GM23248 (cell line): Measurements from ENCODE around the gene GHITM. TPM values are rescaled to one million over a fixed set of nuclear protein-coding genes. Genes with fewer than 3 reads are reported as not detected.

Experiments
- DNase-seq: peaks from one replicate; pipeline ENCODE4 v3.0.0-alpha.2; 2015
- H2AFZ ChIP-seq: fragments of 200-600 bp; sonication (generic); 2 replicates; pipeline ENCODE4 v1.6.1; 2016; ENCODE audit warnings: antibody characterized with exemption
- H3F3A ChIP-seq: fragments of 200-600 bp; sonication (generic); 2 replicates; pipeline ENCODE4 v1.6.1; 2016; ENCODE audit warnings: mild to moderate bottlenecking, antibody characterized with exemption, mixed run types; ENCODE audit not compliant: insufficient read depth
- H3K27ac ChIP-seq: fragments of 200-600 bp; sonication (generic); 2 replicates; pipeline ENCODE4 v1.5.1; 2016; ENCODE audit warnings: mild to moderate bottlenecking
- H3K27me3 ChIP-seq: fragments of 200-600 bp; sonication (generic); replicated peaks from 2 replicates; pipeline ENCODE4 v1.6.1; 2016; ENCODE audit warnings: mild to moderate bottlenecking; ENCODE audit not compliant: insufficient read depth
- H3K36me3 ChIP-seq: fragments of 200-600 bp; sonication (generic); 2 replicates; pipeline ENCODE4 v1.6.1; 2016; ENCODE audit warnings: low read depth, mild to moderate bottlenecking
- H3K4me1 ChIP-seq: fragments of 200-600 bp; sonication (generic); 2 replicates; pipeline ENCODE4 v1.6.1; 2016; ENCODE audit warnings: mild to moderate bottlenecking; ENCODE audit not compliant: insufficient read depth
- H3K4me2 ChIP-seq: fragments of 200-600 bp; sonication (generic); one replicate; pipeline ENCODE4 v1.6.1; 2016; ENCODE audit warnings: mild to moderate bottlenecking; ENCODE audit not compliant: unreplicated experiment
- H3K4me3 ChIP-seq: fragments of 200-600 bp; sonication (generic); 2 replicates; pipeline ENCODE4 v1.5.1; 2016; ENCODE audit warnings: mild to moderate bottlenecking
- H3K79me2 ChIP-seq: fragments of 200-600 bp; sonication (generic); 2 replicates; pipeline ENCODE4 v1.6.1; 2016; ENCODE audit warnings: mild to moderate bottlenecking; ENCODE audit not compliant: insufficient read depth
- H3K9ac ChIP-seq: fragments of 200-600 bp; sonication (generic); 2 replicates; pipeline ENCODE4 v1.6.1; 2016; ENCODE audit warnings: mild to moderate bottlenecking
- H3K9me2 ChIP-seq: fragments of 200-600 bp; sonication (generic); 2 replicates; pipeline ENCODE4 v1.6.1; 2016; ENCODE audit warnings: mixed run types, mild to moderate bottlenecking, moderate library complexity; ENCODE audit not compliant: insufficient read depth
- H3K9me3 ChIP-seq: fragments of 200-600 bp; sonication (generic); one replicate; pipeline ENCODE4 v1.6.1; 2017; ENCODE audit warnings: low read depth
- H4K20me1 ChIP-seq: fragments of 200-600 bp; sonication (generic); 2 replicates; pipeline ENCODE4 v1.6.0; 2016; ENCODE audit not compliant: insufficient read depth
- EZH2 ChIP-seq: fragments of 200-600 bp; sonication (generic); IDR thresholded peaks from 2 replicates; pipeline ENCODE4 v1.6.1; 2018; ENCODE audit warnings: antibody characterized with exemption, mild to moderate bottlenecking; ENCODE audit not compliant: insufficient read depth, poor library complexity, severe bottlenecking
- EZH2phosphoT487 ChIP-seq: fragments of 200-600 bp; sonication (generic); IDR thresholded peaks from 2 replicates; pipeline ENCODE4 v1.6.1; 2018; ENCODE audit warnings: antibody characterized with exemption, moderate library complexity, mild to moderate bottlenecking, low read depth; ENCODE audit not compliant: insufficient read depth
- WGBS, 2 experiments: methylation state at CpG; one replicate each; pipeline ENCODE4 v1.1.6; 2015 to 2017; ENCODE audit warnings: low lambda C conversion rate in 2 of 2, low coverage in 1 of 2; ENCODE audit errors: missing lambda C conversion rate in 2 of 2; 5-methylcytosine and 5-hydroxymethylcytosine counted together
- in situ Hi-C: fragments of 300-500 bp; cut with MboI; formaldehyde crosslinking; loops from 2 replicates; pipeline ENCODE4 v1.15.0; 2020
- polyA plus RNA-seq: library from polyadenylated mRNA; unstranded; fragments of >200 nt; fragmentation: Nextera tagmentation; extraction: Ambion mirVana; gene quantifications from 2 replicates; pipeline ENCODE4 v1.2.1, GENCODE V29; 2016
- total RNA-seq: library from RNA; depleted of rRNA; stranded (reverse); fragments of >200 nt; shearing (Covaris generic); gene quantifications from 2 replicates; pipeline ENCODE4 v1.2.3, GENCODE V29; 2014

GHITM gene
- total and polyA plus RNA-seq, 2 experiments from 2014 or later = 205 to 258 TPM

GRCh38 chr10:84190621-84191020 lies 51.3 kb downstream of the GHITM start:
- H4K20me1 ChIP-seq = no peaks in the 10 kb centered on the region
- H3K9me2 ChIP-seq = no peaks in the 10 kb centered on the region
- peaks cover 41% of the 10 kb centered on the region for H3K27me3 ChIP-seq
- H3K4me2 ChIP-seq = no peak overlapping the region
- H3F3A ChIP-seq = no peaks in the 10 kb centered on the region
- no peak overlapping the region for H3K4me3 ChIP-seq
- H3K36me3 ChIP-seq = no peaks in the 10 kb centered on the region
- H3K4me1 ChIP-seq = no peaks in the 10 kb centered on the region
- in situ Hi-C loops = no loop called here
- H3K9me3 ChIP-seq = no peaks in the 10 kb centered on the region
- DNase-seq = no peak
- H3K27ac ChIP-seq = no peak overlapping the region
- H3K79me2 ChIP-seq = no peaks in the 10 kb centered on the region
- no peak overlapping the region for H3K9ac ChIP-seq
- TF ChIP-seq EZH2phosphoT487 (no peak), EZH2 (no peak)
- H2AFZ ChIP-seq = no peak overlapping the region
- 29 to 39% methylated on average over 3 of the region's 3 CpGs for WGBS, 2 experiments

GRCh38 chr10:84191106-84191505 lies 51.8 kb downstream of the GHITM start:
- no peak overlapping the region for H2AFZ ChIP-seq
- in situ Hi-C loops = no loop called here
- no peaks in the 10 kb centered on the region for H4K20me1 ChIP-seq
- no peaks in the 10 kb centered on the region for H3K9me3 ChIP-seq
- H3K9ac ChIP-seq = no peak overlapping the region
- H3K9me2 ChIP-seq = no peaks in the 10 kb centered on the region
- no peaks in the 10 kb centered on the region for H3K4me1 ChIP-seq
- H3K4me3 ChIP-seq = no peak overlapping the region
- DNase-seq = no peak
- H3K27me3 ChIP-seq = peaks cover 46% of the 10 kb centered on the region
- H3K27ac ChIP-seq = no peak overlapping the region
- TF ChIP-seq EZH2 = no peak
- no peak for TF ChIP-seq EZH2phosphoT487
- WGBS, 2 experiments = 39 to 40% methylated on average over 5 of the region's 5 CpGs
- H3K4me2 ChIP-seq = no peak overlapping the region
- no peaks in the 10 kb centered on the region for H3K79me2 ChIP-seq
- no peaks in the 10 kb centered on the region for H3K36me3 ChIP-seq
- H3F3A ChIP-seq = no peaks in the 10 kb centered on the region

DNA sequence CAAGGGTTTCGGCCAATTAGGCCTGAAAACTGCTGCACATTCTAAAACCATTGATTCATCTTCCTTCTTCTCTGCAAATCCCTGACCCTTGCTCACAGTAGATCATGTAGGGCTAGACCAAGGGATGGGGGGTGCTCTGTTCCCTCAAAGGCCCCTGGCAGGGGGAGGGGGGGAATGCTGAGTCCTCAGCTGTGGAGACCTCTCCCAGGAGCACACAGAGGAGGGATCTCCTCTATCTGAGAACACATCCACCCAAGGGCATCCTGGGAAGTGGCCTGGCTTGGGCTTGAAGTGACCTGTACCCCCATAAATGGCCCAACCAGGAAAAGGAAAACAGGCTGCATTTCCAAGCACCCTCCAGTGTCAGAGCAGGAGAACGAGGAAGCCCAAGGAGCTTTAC lies 54.0 kb downstream of the GHITM start:
- H3K9me2 ChIP-seq = no peaks in the 10 kb centered on the region
- H3K27ac ChIP-seq = no peak overlapping the region
- in situ Hi-C loops = no loop called here
- no peak overlapping the region for H3K4me2 ChIP-seq
- no peaks in the 10 kb centered on the region for H3K36me3 ChIP-seq
- no peak for TF ChIP-seq EZH2
- no peak for TF ChIP-seq EZH2phosphoT487
- 69 to 75% methylated on average over 2 of the region's 2 CpGs for WGBS, 2 experiments
- H3K9me3 ChIP-seq = no peaks in the 10 kb centered on the region
- no peak overlapping the region for H3K4me3 ChIP-seq
- no peak for DNase-seq
- H3K4me1 ChIP-seq = no peaks in the 10 kb centered on the region
- H2AFZ ChIP-seq = no peak overlapping the region
- no peaks in the 10 kb centered on the region for H3F3A ChIP-seq
- peaks cover 53% of the 10 kb centered on the region for H3K27me3 ChIP-seq
- H3K79me2 ChIP-seq = no peaks in the 10 kb centered on the region
- H4K20me1 ChIP-seq = no peaks in the 10 kb centered on the region
- H3K9ac ChIP-seq = no peak overlapping the region

DNA sequence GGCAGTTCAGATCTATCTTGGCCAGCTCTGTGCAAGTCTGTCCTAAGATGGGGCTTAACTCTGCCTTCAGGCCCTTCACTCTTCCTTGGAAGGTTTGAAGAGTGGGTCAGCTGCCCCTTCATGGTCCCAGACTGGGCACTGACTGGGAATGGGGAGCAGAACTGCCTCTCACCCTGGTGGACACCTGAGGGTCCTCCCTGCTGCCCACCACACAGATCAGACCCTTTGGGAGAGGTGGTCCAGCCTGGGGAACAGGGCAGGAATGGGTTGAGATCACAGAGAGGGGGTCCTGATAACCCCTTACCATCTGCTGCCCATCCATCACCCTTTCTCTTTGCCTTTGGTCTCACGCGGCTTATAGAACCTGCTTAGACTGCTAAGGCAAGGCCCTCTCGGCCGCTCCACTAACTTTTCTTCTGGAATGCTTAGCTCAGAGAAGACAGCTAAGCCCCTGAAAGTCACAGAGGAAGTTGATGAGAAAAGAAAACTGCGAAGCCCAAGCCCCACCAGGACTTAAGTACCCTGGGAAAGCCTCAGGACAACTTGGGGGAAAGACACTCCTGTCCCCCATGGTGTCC lies 54.6 kb downstream of the GHITM start:
- DNase-seq = no peak
- H3K9me3 ChIP-seq = no peaks in the 10 kb centered on the region
- no peaks in the 10 kb centered on the region for H4K20me1 ChIP-seq
- in situ Hi-C loops = no loop called here
- H3K79me2 ChIP-seq = no peaks in the 10 kb centered on the region
- no peak for TF ChIP-seq EZH2phosphoT487
- TF ChIP-seq EZH2 = no peak
- H3K4me2 ChIP-seq = peak overlapping the region; percentile 32
- H3K9ac ChIP-seq = no peak overlapping the region
- WGBS, 2 experiments = 7 to 9% methylated on average over 5 of the region's 5 CpGs
- H3F3A ChIP-seq = no peaks in the 10 kb centered on the region
- no peaks in the 10 kb centered on the region for H3K4me1 ChIP-seq
- H3K36me3 ChIP-seq = no peaks in the 10 kb centered on the region
- peaks cover 53% of the 10 kb centered on the region for H3K27me3 ChIP-seq
- no peaks in the 10 kb centered on the region for H3K9me2 ChIP-seq
- H3K27ac ChIP-seq = no peak overlapping the region
- H3K4me3 ChIP-seq = peak overlapping the region; percentile 41
- peak overlapping the region; percentile 23; the same call in 1 of the 2 replicates for H2AFZ ChIP-seq
